Measurements from ENCODE around the gene LRRC56. TPM values are rescaled to one million over a fixed set of nuclear protein-coding genes. Genes with fewer than 3 reads are reported as not detected.
"Not testable (repeated sequence)": the region's sequence is repeated elsewhere in the genome, so short reads cannot be mapped to it uniquely, and the experiment has no call there.

LRRC56 gene
- total RNA-seq, 2 experiments from 2014 or later: 1.9 to 2.2 TPM

- Mint-ChIP-seq H3K4me3 (no peak overlapping the region), H3K36me3 (ENCODE audit: low read depth) (peaks cover 19% of the 10 kb centered on the region), H3K27me3 (ENCODE audit: low read depth) (no peaks in the 10 kb centered on the region), H3K27ac (no peak overlapping the region), H3K9me3 (ENCODE audit: insufficient read depth) (peaks cover 8% of the 10 kb centered on the region), H3K4me1 (ENCODE audit: low read depth) (peaks cover 12% of the 10 kb centered on the region)
- ATAC-seq: no peak
- CTCF ChIA-PET: no interaction called here
- no peak for DNase-seq
- POLR2A ChIA-PET: no interaction called here
Measured at GRCh38 chr11:515131-515530, 22.2 kb upstream of the LRRC56 start.

- DNase-seq (no peak), ATAC-seq (no peak)
- Mint-ChIP-seq H3K4me3 (no peak overlapping the region), H3K27ac (no peak overlapping the region), H3K36me3 (ENCODE audit: low read depth) (peaks cover 19% of the 10 kb centered on the region), H3K4me1 (ENCODE audit: low read depth) (peaks cover 12% of the 10 kb centered on the region), H3K9me3 (ENCODE audit: insufficient read depth) (peaks cover 8% of the 10 kb centered on the region), H3K27me3 (ENCODE audit: low read depth) (no peaks in the 10 kb centered on the region)
- ChIA-PET CTCF (interaction anchor here (1.3 kb wide), 1 partner anchor 119 kb away, joined by 3 read pairs; no protein-coding TSS in a partner anchor), POLR2A (no interaction called here)
Measured at GRCh38 chr11:516400-516799, 20.9 kb upstream of the LRRC56 start.

GRCh38 chr11:516918-517685 is 20.2 kb upstream of the LRRC56 start:
- H3K4me3 Mint-ChIP-seq; H3K27ac Mint-ChIP-seq; DNase-seq; POLR2A ChIA-PET; H3K9me3 Mint-ChIP-seq (ENCODE audit: insufficient read depth); H3K27me3 Mint-ChIP-seq (ENCODE audit: low read depth); ATAC-seq: not testable (repeated sequence)
- Mint-ChIP-seq H3K4me1 (ENCODE audit: low read depth) (peaks cover 10% of the 10 kb centered on the region), H3K36me3 (ENCODE audit: low read depth) (peaks cover 19% of the 10 kb centered on the region)
- CTCF ChIA-PET: interaction anchor here (1.3 to 1.5 kb wide), 2 partner anchors 8 to 120 kb away, joined by 3 to 5 read pairs; no protein-coding TSS in a partner anchor

GRCh38 chr11:518463-519202 is 18.7 kb upstream of the LRRC56 start:
- H3K4me3 Mint-ChIP-seq: peak overlapping the region; percentile 65
- ATAC-seq (peak; percentile 93), DNase-seq (peak; percentile 90)
- no peaks in the 10 kb centered on the region for H3K27me3 Mint-ChIP-seq (ENCODE audit: low read depth)
- H3K27ac Mint-ChIP-seq: peak overlapping the region; percentile 69
- peaks cover 8% of the 10 kb centered on the region for H3K9me3 Mint-ChIP-seq (ENCODE audit: insufficient read depth)
- H3K36me3 Mint-ChIP-seq (ENCODE audit: low read depth): peaks cover 18% of the 10 kb centered on the region
- peaks cover 10% of the 10 kb centered on the region for H3K4me1 Mint-ChIP-seq (ENCODE audit: low read depth)
- ChIA-PET CTCF (interaction anchor here (0.6 to 2.0 kb wide), 40 partner anchors 9 to 312 kb away, joined by 3 to 24 read pairs (median 4); partner anchors contain the start of genes ANO9, BET1L, PHRF1 and PSMD13), POLR2A (interaction anchor here (1.0 kb wide), 1 partner anchor 12 kb away, joined by 3 read pairs; no protein-coding TSS in a partner anchor)

GRCh38 chr11:520428-521176 is 16.7 kb upstream of the LRRC56 start:
- Mint-ChIP-seq H3K27ac (no peak overlapping the region), H3K27me3 (ENCODE audit: low read depth) (no peaks in the 10 kb centered on the region), H3K9me3 (ENCODE audit: insufficient read depth) (peaks cover 8% of the 10 kb centered on the region), H3K36me3 (ENCODE audit: low read depth) (peaks cover 8% of the 10 kb centered on the region), H3K4me3 (no peak overlapping the region), H3K4me1 (ENCODE audit: low read depth) (peaks cover 10% of the 10 kb centered on the region)
- DNase-seq (peak; percentile 47), ATAC-seq (no peak)
- ChIA-PET POLR2A (no interaction called here), CTCF (interaction anchor here (1.5 kb wide), 1 partner anchor 55 kb away, joined by 3 read pairs; no protein-coding TSS in a partner anchor)

- Mint-ChIP-seq H3K4me1 (ENCODE audit: low read depth) (peaks cover 10% of the 10 kb centered on the region), H3K27me3 (ENCODE audit: low read depth) (no peaks in the 10 kb centered on the region), H3K9me3 (ENCODE audit: insufficient read depth) (peaks cover 7% of the 10 kb centered on the region), H3K36me3 (ENCODE audit: low read depth) (peaks cover 5% of the 10 kb centered on the region), H3K4me3 (no peak overlapping the region), H3K27ac (no peak overlapping the region)
- POLR2A ChIA-PET: no interaction called here
- CTCF ChIA-PET: interaction anchor here (1.5 kb wide), 1 partner anchor 56 kb away, joined by 3 read pairs; no protein-coding TSS in a partner anchor
- ATAC-seq (no peak), DNase-seq (no peak)
Measured at GRCh38 chr11:521177-521688, 16.1 kb upstream of the LRRC56 start.

GRCh38 chr11:526192-526591 is 11.1 kb upstream of the LRRC56 start:
- Mint-ChIP-seq H3K4me1 (ENCODE audit: low read depth) (no peaks in the 10 kb centered on the region), H3K27me3 (ENCODE audit: low read depth) (no peaks in the 10 kb centered on the region), H3K36me3 (ENCODE audit: low read depth) (no peaks in the 10 kb centered on the region), H3K27ac (no peak overlapping the region), H3K9me3 (ENCODE audit: insufficient read depth) (no peaks in the 10 kb centered on the region), H3K4me3 (no peak overlapping the region)
- ChIA-PET CTCF (no interaction called here), POLR2A (no interaction called here)
- DNase-seq (no peak), ATAC-seq (no peak)

- Mint-ChIP-seq H3K27me3 (ENCODE audit: low read depth) (no peaks in the 10 kb centered on the region), H3K4me1 (ENCODE audit: low read depth) (no peaks in the 10 kb centered on the region), H3K9me3 (ENCODE audit: insufficient read depth) (no peaks in the 10 kb centered on the region), H3K36me3 (ENCODE audit: low read depth) (peaks cover 2% of the 10 kb centered on the region), H3K27ac (no peak overlapping the region), H3K4me3 (no peak overlapping the region)
- ATAC-seq (no peak), DNase-seq (no peak)
- POLR2A ChIA-PET: no interaction called here
- CTCF ChIA-PET: interaction anchor here (1.0 kb wide), 1 partner anchor 9 kb away, joined by 5 read pairs; no protein-coding TSS in a partner anchor
Measured at GRCh38 chr11:528166-528814, 9.0 kb upstream of the LRRC56 start.

GRCh38 chr11:528815-529727 is 8.3 kb upstream of the LRRC56 start:
- no peaks in the 10 kb centered on the region for H3K27me3 Mint-ChIP-seq (ENCODE audit: low read depth)
- no peak overlapping the region for H3K4me3 Mint-ChIP-seq
- no peaks in the 10 kb centered on the region for H3K9me3 Mint-ChIP-seq (ENCODE audit: insufficient read depth)
- peaks cover 4% of the 10 kb centered on the region for H3K4me1 Mint-ChIP-seq (ENCODE audit: low read depth)
- CTCF ChIA-PET: no interaction called here
- DNase-seq: no peak
- no peak overlapping the region for H3K27ac Mint-ChIP-seq
- POLR2A ChIA-PET: no interaction called here
- H3K36me3 Mint-ChIP-seq (ENCODE audit: low read depth): peaks cover 2% of the 10 kb centered on the region
- ATAC-seq: no peak

GRCh38 chr11:529728-530411 is 7.5 kb upstream of the LRRC56 start:
- H3K9me3 Mint-ChIP-seq (ENCODE audit: insufficient read depth): no peaks in the 10 kb centered on the region
- no peak for DNase-seq
- H3K4me3 Mint-ChIP-seq: no peak overlapping the region
- H3K4me1 Mint-ChIP-seq (ENCODE audit: low read depth): peaks cover 7% of the 10 kb centered on the region
- ATAC-seq: no peak
- ChIA-PET CTCF (no interaction called here), POLR2A (no interaction called here)
- H3K27me3 Mint-ChIP-seq (ENCODE audit: low read depth): no peaks in the 10 kb centered on the region
- peaks cover 2% of the 10 kb centered on the region for H3K36me3 Mint-ChIP-seq (ENCODE audit: low read depth)
- H3K27ac Mint-ChIP-seq: no peak overlapping the region
